Pancreas (tissue), 10 donors: ENCODE data around the gene TGFBR2. TPM values are rescaled to one million over a fixed set of nuclear protein-coding genes. Genes with fewer than 3 reads are reported as not detected.

Experiments
- ATAC-seq, 4 donors: fragments of 200-7000 bp; cut with Tn5 transposase; one replicate each; pipeline versions ENCODE4 v1.8.0 to v1.9.1; 2020; ENCODE audit warnings: mild to moderate bottlenecking in 4 of 4, moderate library complexity in 4 of 4
- DNase-seq, 6 donors: peaks; one replicate each; pipeline ENCODE4 v3.0.0-alpha.2; 2020
- FAIRE-seq: peaks from 2 replicates; lab custom pipeline; 2012; peaks lifted over from hg19 to GRCh38; lab: Jason Lieb, UNC
- H3K27ac ChIP-seq, 4 donors: fragments of 200-600 bp; sonication (generic); 1 replicate in 3 of 4; 2 replicates in 1 of 4; pipeline versions ENCODE4 v1.5.0 to v1.8.0; 2020
- H3K27me3 ChIP-seq, 4 donors: fragments of 200-600 bp; one replicate each; pipeline ENCODE4 v1.8.0; 2021
- H3K36me3 ChIP-seq, 3 donors: fragments of 200-600 bp; sonication (generic) in 1 of 3; one replicate each; pipeline versions ENCODE4 v1.5.0 to v1.8.0; 2020 to 2021
- H3K4me1 ChIP-seq, 3 donors: fragments of 200-600 bp; one replicate each; pipeline ENCODE4 v1.8.0; 2021
- H3K4me3 ChIP-seq, 4 donors: fragments of 200-600 bp; sonication (generic) in 2 of 4; one replicate each; pipeline versions ENCODE4 v1.5.0 to v1.8.0; 2020 to 2021
- H3K9me3 ChIP-seq, 4 donors: fragments of 200-600 bp; one replicate each; pipeline ENCODE4 v1.8.0; 2021
- CTCF ChIP-seq, 4 donors: fragments of 200-600 bp; sonication (generic) in 3 of 4; IDR thresholded peaks; one replicate each; pipeline versions ENCODE4 v1.5.0 to v1.8.0; 2021; ENCODE audit warnings: antibody characterized with exemption in 4 of 4
- WGBS, 2 donors: extraction: QIAGEN DNeasy Blood & Tissue Kit; methylation state at CpG; one replicate each; pipeline ENCODE4 v1.1.7; 2013; 5-methylcytosine and 5-hydroxymethylcytosine counted together
- intact Hi-C, 3 donors: fragments of 100-400 bp; cut with DNase I; formaldehyde crosslinking; loops; one replicate each; pipeline versions ENCODE4 v1.11.1 to v1.14.2; 2022
- polyA plus RNA-seq, 2 donors: library from polyadenylated mRNA; stranded (reverse); fragments of 200-250 nt; gene quantifications; one replicate each; pipeline ENCODE4 v1.2.3, GENCODE V29; 2013
- total RNA-seq, 6 donors: library from RNA; stranded (reverse); fragmentation: NEBNext Ultra II Directional in 4 of 6; extraction: Animal tissue kit (Norgen Biotek cat#: 25700) in 4 of 6; gene quantifications; one replicate each; pipeline versions ENCODE4 v1.2.1 to v1.2.4, GENCODE V29; 2021 to 2023
- donor health status: healthy with polysubstance abuse.
- donor health status: DM: no; HTN: no; CAD: no; lungs with moderate emphysema.
- donor health status: DM: no; HTN: no; CAD: no.
- donor health status: control.
- donor health status: control.
- donor health status: Bipolar disorder and iron deficiency.
- donor health status: DM: yes; HTN: yes; CAD: no.
- donor health status: DM: no; HTN: no; CAD: no.
- donor health status: DM: no; HTN: no; CAD: no.
- donor health status: DM: yes; HTN: yes; CAD: no.

Gene TGFBR2
- total and polyA plus RNA-seq, 8 donors = 9.0 to 60.8 (median 31.1) TPM

GRCh38 chr3:30696403-30696819, 90.0 kb downstream of the TGFBR2 start:
- intact Hi-C loops = loop anchor here in 1 of 3 donors (10.0 kb wide), 1 partner anchor 502 kb away; no protein-coding TSS in a partner anchor
- H3K27ac ChIP-seq = no peak overlapping the region
- H3K36me3 ChIP-seq = peaks cover 0 to 2% (median 0%) of the 10 kb centered on the region in 3 donors
- FAIRE-seq = no peak
- H3K9me3 ChIP-seq = no peaks in the 10 kb centered on the region
- H3K4me3 ChIP-seq = no peak overlapping the region
- ATAC-seq = peak in 3 of 4 donors; percentile 39 to 57 (median 53)
- H3K27me3 ChIP-seq = no peaks in the 10 kb centered on the region
- 19 to 23% methylated on average over 3 of the region's 3 CpGs for WGBS, 2 donors
- TF ChIP-seq CTCF (IDR thresholded peaks at IDR 0.05) = no peak
- DNase-seq = peak in 1 of 6 donors; percentile 12
- peaks cover 8 to 10% (median 10%) of the 10 kb centered on the region in 3 donors for H3K4me1 ChIP-seq

GRCh38 chr3:30696896-30697295, 90.5 kb downstream of the TGFBR2 start:
- H3K27me3 ChIP-seq = no peaks in the 10 kb centered on the region
- peak in 3 of 4 donors; percentile 25 to 40 (median 37) for ATAC-seq
- DNase-seq = no peak
- no peak overlapping the region for H3K27ac ChIP-seq
- 24 to 31% methylated on average over 2 of the region's 2 CpGs for WGBS, 2 donors
- H3K4me1 ChIP-seq = peaks cover 8 to 10% (median 10%) of the 10 kb centered on the region in 3 donors
- H3K36me3 ChIP-seq = no peaks in the 10 kb centered on the region
- no peaks in the 10 kb centered on the region for H3K9me3 ChIP-seq
- no peak overlapping the region for H3K4me3 ChIP-seq
- intact Hi-C loops = loop anchor here in 1 of 3 donors (10.0 kb wide), 1 partner anchor 502 kb away; no protein-coding TSS in a partner anchor
- FAIRE-seq = no peak
- TF ChIP-seq CTCF (IDR thresholded peaks at IDR 0.05) = no peak

GRCh38 chr3:30698549-30698948, 92.1 kb downstream of the TGFBR2 start:
- TF ChIP-seq CTCF (IDR thresholded peaks at IDR 0.05) = no peak
- Histone ChIP-seq H3K27me3 (no peaks in the 10 kb centered on the region), H3K9me3 (no peaks in the 10 kb centered on the region), H3K36me3 (no peaks in the 10 kb centered on the region), H3K4me1 (peaks cover 8 to 10% (median 10%) of the 10 kb centered on the region in 3 donors), H3K4me3 (no peak overlapping the region), H3K27ac (no peak overlapping the region)
- WGBS, 2 donors = 25 to 75% methylated on average over 2 of the region's 2 CpGs
- DNase-seq = no peak
- no peak for ATAC-seq
- no peak for FAIRE-seq
- intact Hi-C loops = loop anchor here in 1 of 3 donors (10.0 kb wide), 1 partner anchor 504 kb away; no protein-coding TSS in a partner anchor

- H3K4me3 ChIP-seq = no peak overlapping the region
- no peak for FAIRE-seq
- no peak for ATAC-seq
- TF ChIP-seq CTCF (IDR thresholded peaks at IDR 0.05) = no peak
- no peak overlapping the region for H3K27ac ChIP-seq
- peaks cover 8 to 10% (median 10%) of the 10 kb centered on the region in 3 donors for H3K4me1 ChIP-seq
- no peaks in the 10 kb centered on the region for H3K27me3 ChIP-seq
- DNase-seq = no peak
- intact Hi-C loops = loop anchor here in 1 of 3 donors (10.0 kb wide), 1 partner anchor 505 kb away; no protein-coding TSS in a partner anchor
- H3K36me3 ChIP-seq = no peaks in the 10 kb centered on the region
- no peaks in the 10 kb centered on the region for H3K9me3 ChIP-seq
- 89 to 91% methylated on average over 4 of the region's 4 CpGs for WGBS, 2 donors
Measured at GRCh38 chr3:30699927-30700326, 93.5 kb downstream of the TGFBR2 start.

GRCh38 chr3:30700702-30701321, 94.4 kb downstream of the TGFBR2 start:
- Histone ChIP-seq H3K27me3 (no peaks in the 10 kb centered on the region), H3K27ac (no peak overlapping the region), H3K4me3 (no peak overlapping the region), H3K36me3 (no peaks in the 10 kb centered on the region), H3K4me1 (peaks cover 8 to 10% (median 10%) of the 10 kb centered on the region in 3 donors), H3K9me3 (no peaks in the 10 kb centered on the region)
- WGBS, 2 donors = 85 to 88% methylated on average over 3 of the region's 3 CpGs
- intact Hi-C loops = no loop called here
- TF ChIP-seq CTCF (IDR thresholded peaks at IDR 0.05) = no peak
- no peak for DNase-seq
- FAIRE-seq = no peak
- ATAC-seq = no peak
